ENCODE data around the gene KCNN4.

- TF ChIP-seq, protein P1, sequence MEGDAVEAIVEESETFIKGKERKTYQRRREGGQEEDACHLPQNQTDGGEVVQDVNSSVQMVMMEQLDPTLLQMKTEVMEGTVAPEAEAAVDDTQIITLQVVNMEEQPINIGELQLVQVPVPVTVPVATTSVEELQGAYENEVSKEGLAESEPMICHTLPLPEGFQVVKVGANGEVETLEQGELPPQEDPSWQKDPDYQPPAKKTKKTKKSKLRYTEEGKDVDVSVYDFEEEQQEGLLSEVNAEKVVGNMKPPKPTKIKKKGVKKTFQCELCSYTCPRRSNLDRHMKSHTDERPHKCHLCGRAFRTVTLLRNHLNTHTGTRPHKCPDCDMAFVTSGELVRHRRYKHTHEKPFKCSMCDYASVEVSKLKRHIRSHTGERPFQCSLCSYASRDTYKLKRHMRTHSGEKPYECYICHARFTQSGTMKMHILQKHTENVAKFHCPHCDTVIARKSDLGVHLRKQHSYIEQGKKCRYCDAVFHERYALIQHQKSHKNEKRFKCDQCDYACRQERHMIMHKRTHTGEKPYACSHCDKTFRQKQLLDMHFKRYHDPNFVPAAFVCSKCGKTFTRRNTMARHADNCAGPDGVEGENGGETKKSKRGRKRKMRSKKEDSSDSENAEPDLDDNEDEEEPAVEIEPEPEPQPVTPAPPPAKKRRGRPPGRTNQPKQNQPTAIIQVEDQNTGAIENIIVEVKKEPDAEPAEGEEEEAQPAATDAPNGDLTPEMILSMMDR (IDR thresholded peaks at IDR 0.05; ENCODE audit: insufficient read depth, low read length, poor library complexity, severe bottlenecking) = no peak
- TF ChIP-seq EZH2phosphoT487 (conservative IDR thresholded peaks at IDR 0.05; ENCODE audit: low read length) = no peak
Measured at GRCh38 chr19:43789029-43789428, 8.3 kb upstream of the KCNN4 start.
